SHP77 treated with DMSO at 0.1 percent for 48 hours (cell line): ENCODE data around the gene ABHD3.
A peak's percentile ranks its signal among the peaks of the same experiment; 100 is the strongest.
"Not testable (repeated sequence)": the region's sequence is repeated elsewhere in the genome, so short reads cannot be mapped to it uniquely, and the experiment has no call there.

ENCODE experiments used
- DNase-seq: peaks from one replicate; lab custom pipeline; 2025; lab: John Stamatoyannopoulos, UW

Gene ABHD3

GRCh38 chr18:21650311-21650710, 54.3 kb downstream of the ABHD3 start:
- no peak for DNase-seq

- DNase-seq = not testable (repeated sequence)
These were observed 64.2 kb downstream of the ABHD3 start for GRCh38 chr18:21640375-21640774.

- DNase-seq = no peak
These were observed 65.8 kb downstream of the ABHD3 start for GRCh38 chr18:21638822-21639221.

- no peak for DNase-seq
These were observed 67.8 kb downstream of the ABHD3 start for GRCh38 chr18:21636769-21637168.

DNA sequence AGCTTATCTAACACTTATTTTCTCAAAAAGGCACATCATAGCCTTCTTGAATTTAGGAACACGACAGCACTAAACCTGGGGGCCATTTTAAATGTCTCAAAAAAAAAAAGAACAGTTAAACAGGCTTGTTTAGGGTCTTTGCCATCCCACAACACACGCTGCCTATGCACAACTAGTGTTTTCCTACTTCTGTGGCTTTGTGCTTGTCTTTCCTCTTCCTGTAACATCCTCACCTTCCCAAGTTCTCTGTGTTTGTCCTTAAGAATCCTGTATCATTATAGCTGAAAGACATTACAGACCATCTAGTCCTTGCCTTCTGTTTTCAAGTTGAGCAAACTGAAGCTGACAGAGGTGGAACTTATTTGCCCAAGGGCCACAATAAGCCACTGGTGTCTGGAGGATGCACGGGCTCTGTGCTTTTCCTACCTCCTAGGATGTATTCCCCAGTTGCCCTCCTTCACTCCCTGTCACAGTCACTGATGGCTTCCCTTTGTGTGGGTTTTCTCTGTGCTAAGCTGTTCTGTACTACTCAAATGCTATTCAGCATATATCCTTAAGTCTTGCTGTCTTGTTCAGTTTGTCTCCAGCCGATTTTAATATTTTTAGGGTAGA, 69.9 kb downstream of the ABHD3 start:
- no peak for DNase-seq

DNA sequence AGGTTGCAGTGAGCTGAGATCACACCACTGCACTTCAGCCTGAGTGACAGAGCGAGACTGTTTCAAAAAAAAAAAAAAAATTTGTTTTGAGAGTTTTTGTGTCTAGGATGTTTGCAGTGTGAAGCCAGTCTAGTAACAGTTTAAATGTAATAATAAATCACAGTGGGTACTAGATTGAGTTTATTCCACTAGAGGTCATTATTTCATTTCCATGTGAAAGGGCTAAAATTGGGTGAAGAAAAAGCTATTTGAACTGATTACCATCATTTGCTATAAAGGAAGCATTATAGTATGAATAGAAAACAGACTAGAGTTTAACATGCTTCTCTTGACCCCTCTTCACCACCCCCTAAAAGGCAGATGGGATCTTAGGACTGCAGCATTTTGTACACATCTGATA, 72.2 kb downstream of the ABHD3 start:
- no peak for DNase-seq

- no peak for DNase-seq
These were observed 75.3 kb downstream of the ABHD3 start for GRCh38 chr18:21629089-21629832.

- DNase-seq = not testable (repeated sequence)
These were observed 82.9 kb downstream of the ABHD3 start for GRCh38 chr18:21621640-21622039.

DNA sequence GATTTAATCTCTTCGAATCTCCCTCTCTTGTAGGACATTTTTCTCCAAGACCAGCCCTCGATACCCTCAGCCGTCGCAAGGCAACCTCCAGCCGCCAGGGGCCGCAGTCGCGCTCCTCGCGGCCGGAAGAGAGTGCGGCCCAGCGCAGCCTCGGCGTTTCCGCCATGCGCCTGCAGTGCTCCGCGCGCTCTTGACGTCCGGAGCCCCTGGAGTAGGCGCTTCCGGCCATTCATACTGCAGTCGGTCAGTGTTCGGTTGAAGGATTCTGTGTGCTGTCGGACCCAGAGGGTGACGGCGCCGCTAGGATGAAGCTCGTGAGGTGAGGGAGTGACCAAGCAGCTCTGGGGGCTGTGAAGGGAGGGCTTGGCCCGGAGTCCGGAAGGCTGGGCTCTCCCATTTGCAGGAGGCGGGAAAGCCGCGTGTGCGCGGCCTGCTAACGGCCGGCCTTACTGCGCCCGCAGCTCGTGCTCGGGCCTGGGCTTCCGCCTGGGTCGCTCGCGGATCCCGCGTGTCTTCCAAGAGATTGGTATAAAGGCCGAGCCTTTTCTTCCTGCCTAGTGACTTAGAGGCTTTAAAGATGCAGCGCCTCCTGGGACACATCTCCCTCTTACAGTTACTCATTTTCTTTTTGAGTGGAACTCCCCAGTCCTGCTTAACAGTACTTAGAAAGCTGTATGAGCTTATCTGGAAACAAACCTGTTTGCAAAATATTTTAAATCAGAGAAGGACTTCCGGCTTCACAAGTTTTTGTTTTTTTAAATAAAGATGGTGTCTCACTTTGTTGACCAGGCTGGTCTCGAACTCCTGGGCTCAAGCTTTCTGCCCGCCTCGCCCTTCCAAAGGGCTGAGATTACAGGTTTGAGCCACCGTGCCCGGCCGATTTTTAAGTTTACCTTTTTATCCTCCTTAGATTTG, 92.2 kb downstream of the ABHD3 start, which contains the start of gene SNRPD1:
TSS of gene SNRPD1 (plus strand) at position 190 of the 915 bp plus-strand sequence. CDS start at position 306, 116 bp downstream.
- DNase-seq = peak; percentile 76

DNA sequence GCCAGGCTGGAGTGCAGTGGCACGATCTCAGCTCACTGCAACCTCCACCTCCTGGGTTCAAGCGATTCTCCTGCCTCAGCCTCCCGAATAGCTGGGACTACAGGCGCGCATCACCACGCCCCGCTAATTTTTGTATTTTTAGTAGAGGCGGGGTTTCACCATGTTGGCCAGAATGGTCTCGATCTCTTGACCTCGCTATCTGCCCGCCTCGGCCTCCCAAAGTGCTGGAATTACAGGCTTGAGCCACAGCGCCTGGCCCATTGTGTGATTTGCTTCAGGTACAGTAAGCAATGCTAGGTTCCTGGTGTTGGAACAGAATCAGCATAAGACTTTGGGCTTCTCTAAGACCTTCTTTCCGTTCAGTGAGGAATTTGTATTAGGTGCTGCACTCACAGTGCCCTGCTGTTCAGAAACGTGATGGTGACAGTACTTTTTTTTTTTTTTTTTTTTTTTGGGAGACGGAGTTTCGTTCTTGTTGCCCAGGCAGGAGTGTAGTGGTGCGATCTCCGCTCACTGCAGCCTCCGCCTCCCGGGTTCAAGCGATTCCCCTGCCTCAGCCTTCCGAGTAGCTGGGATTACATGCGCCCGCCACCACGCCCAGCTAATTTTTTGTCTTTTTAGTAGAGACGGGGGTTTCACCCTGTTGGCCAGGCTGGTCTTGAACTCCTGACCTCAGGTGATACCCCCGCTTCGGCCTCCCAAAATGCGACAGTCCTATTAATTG, 93.0 kb downstream of the ABHD3 start:
- not testable (repeated sequence) for DNase-seq

GRCh38 chr18:21605213-21605612, 99.4 kb downstream of the ABHD3 start:
- no peak for DNase-seq

GRCh38 chr18:21604671-21605070, 99.9 kb downstream of the ABHD3 start:
- no peak for DNase-seq

DNA sequence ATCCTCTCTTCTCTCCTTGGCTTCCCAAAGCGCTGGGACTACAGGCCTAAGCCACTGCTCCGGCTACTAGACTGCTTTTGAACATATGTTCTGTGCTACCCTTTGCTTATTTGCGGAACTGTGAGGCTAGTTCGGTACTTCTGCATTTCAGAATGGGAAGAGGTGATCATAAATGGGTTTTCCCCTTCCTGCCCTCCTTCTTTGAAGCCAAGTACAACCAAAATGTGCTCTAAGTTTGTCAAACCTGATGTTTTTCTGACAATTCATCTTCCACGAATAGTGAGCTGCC, 102.3 kb downstream of the ABHD3 start:
- no peak for DNase-seq
